Ramos (cell line): ENCODE results near the gene SMIM21.

Source experiments
- in situ Hi-C: fragments of 300-500 bp; cut with MboI; formaldehyde crosslinking; loops from one replicate; pipeline ENCODE4 v1.14.3; 2022; ENCODE audit warnings: low sequenced_read_pairs; ENCODE audit not compliant: unreplicated experiment

Gene SMIM21

GRCh38 chr18:75378376-75379315, 48.9 kb downstream of the SMIM21 start:
- in situ Hi-C loops, result no loop called here

GRCh38 chr18:75377926-75378325, 49.6 kb downstream of the SMIM21 start:
- in situ Hi-C loops, result no loop called here

- in situ Hi-C loops, result no loop called here
Observed at GRCh38 chr18:75377258-75377657, 50.2 kb downstream of the SMIM21 start.

GRCh38 chr18:75376004-75376403, 51.5 kb downstream of the SMIM21 start:
- in situ Hi-C loops, result no loop called here

DNA sequence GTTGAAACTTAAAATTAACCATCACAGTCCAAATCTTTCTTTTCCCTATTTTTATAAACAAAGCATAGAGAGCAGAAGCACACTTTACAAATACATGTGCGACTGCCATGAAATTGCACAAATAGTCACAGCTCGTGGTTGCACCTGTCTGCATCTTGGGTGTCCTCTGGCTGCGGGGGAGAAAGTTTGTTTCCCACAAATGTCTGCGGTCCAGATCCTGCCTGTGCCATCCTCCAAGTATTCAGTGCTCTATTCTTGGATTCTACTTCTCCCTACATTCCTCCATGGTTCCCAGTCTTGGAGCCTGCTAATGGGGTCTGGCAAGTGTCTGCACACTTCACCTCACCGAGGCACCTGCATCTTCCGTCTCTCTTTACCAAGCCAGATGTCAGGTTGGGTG, 52.2 kb downstream of the SMIM21 start:
- in situ Hi-C loops, result no loop called here

GRCh38 chr18:75374466-75374865, 53.0 kb downstream of the SMIM21 start:
- in situ Hi-C loops, result no loop called here

GRCh38 chr18:75369026-75369721, 58.3 kb downstream of the SMIM21 start:
- in situ Hi-C loops, result no loop called here

GRCh38 chr18:75365837-75366236, 61.7 kb downstream of the SMIM21 start:
- in situ Hi-C loops, result no loop called here

GRCh38 chr18:75365254-75365629, 62.3 kb downstream of the SMIM21 start:
- in situ Hi-C loops, result no loop called here

- in situ Hi-C loops, result no loop called here
Observed at GRCh38 chr18:75364512-75365253, 62.8 kb downstream of the SMIM21 start.

GRCh38 chr18:75363446-75364225, 63.9 kb downstream of the SMIM21 start:
- in situ Hi-C loops, result no loop called here

- in situ Hi-C loops, result no loop called here
Observed at GRCh38 chr18:75362435-75362834, 65.1 kb downstream of the SMIM21 start.

GRCh38 chr18:75360941-75361340, 66.6 kb downstream of the SMIM21 start:
- in situ Hi-C loops, result no loop called here

DNA sequence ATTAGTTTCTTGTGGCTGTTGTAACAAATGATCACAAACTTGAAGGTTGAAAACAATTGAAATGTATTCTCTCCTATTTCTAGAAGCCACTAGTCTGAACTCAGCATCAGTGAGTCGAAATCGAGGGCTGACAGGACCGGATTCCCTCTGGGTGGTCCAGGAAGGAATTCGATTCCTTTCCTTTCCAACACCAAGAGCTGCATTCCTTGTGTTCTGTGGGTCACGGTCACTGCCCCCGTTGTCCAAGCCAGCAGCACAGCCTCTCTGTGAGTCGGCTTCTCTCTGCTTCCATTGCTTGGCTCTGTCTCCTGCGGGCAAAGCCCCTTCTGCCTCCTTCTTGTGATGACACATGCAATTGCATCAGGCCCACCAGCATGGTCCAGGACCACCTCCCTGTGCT, 67.3 kb downstream of the SMIM21 start:
- in situ Hi-C loops, result no loop called here
